Heart left ventricle (tissue), 13 donors: ENCODE results near the gene NFIA.

Source experiments
- CTCF ChIP-seq, 12 donors: fragments of 200-600 bp; sonication (generic) in 4 of 12; IDR thresholded peaks; one replicate each; pipeline versions ENCODE4 v1.5.0 to v1.8.0; 2018 to 2022; ENCODE audit warnings: antibody characterized with exemption in 12 of 12, mild to moderate bottlenecking in 5 of 12
- POLR2A ChIP-seq, 2 donors: fragments of 450-650 bp; IDR thresholded peaks; one replicate each; pipeline ENCODE4 v1.6.1; 2017; ENCODE audit warnings: antibody characterized with exemption in 2 of 2, mild to moderate bottlenecking in 2 of 2, moderate library complexity in 2 of 2
- donor health status: ischemic (EF 13 %, LVEDD 7.1; RV severe dilation, severe dysfunction).
- donor health status: DM: no; HTN: yes; CAD: no.
- donor health status: DM: no; HTN: no; CAD: no.
- donor health status: ischemic (EF 25% LVEDD 6.9; RV normal size, moderate dysfunction).
- donor health status: ischemic (EF 25% LVEDD 5.7; RV mildly dilated, moderate dysfunction).
- donor health status: ischemic (EF 35%, LVEDD 5.7; RV mildly dilated, moderate dysfunction).
- donor health status: nonischemic (EF 11% LVEDD 7.7; RV severe dilation, severe dysfunction).
- donor health status: DM: yes; HTN: yes; CAD: no.
- donor health status: PGD.
- donor health status: ischemic (EF 29% LVEDD 5.4; RV normal size, mild dysfunction).
- donor health status: nonischemic (EF 23%, LVEDD 6.1; RV moderate dilation, normal function).

DNA sequence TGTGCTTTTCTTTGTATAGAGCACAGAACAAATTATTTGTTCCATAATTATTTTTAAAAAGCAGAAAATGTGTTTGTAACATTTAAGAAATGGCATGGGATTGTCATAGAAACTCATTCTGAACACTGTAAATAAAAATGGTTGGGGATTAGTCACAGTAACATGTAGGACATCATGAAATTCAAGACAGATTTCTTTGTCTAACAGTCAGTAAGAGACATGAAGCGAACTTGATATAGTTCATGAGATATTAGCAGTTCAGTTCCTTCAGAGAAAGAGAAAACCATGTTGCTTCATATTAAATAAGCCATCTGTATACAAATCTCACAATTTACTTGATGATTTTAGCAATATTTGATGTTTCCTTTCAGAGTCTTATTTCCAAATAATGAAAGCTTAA is 19.7 kb downstream of the NFIA start:
- no peak for TF ChIP-seq CTCF (IDR thresholded peaks at IDR 0.05)
- TF ChIP-seq POLR2A (IDR thresholded peaks at IDR 0.05): no peak
